HepG2 (cell line): Measurements from ENCODE around the gene ADH1C. TPM values are rescaled to one million over a fixed set of nuclear protein-coding genes. Genes with fewer than 3 reads are reported as not detected.
"Not testable (repeated sequence)": the region's sequence is repeated elsewhere in the genome, so short reads cannot be mapped to it uniquely, and the experiment has no call there.

ENCODE experiments used
- ATAC-seq: fragments of 200-7000 bp; cut with Tn5 transposase; 3 replicates; pipeline ENCODE4 v1.9.1; 2020; ENCODE audit warnings: mild to moderate bottlenecking, moderate library complexity
- BruUV-seq: library from RNA; stranded (reverse); fragments of 400-500 nt; replicated peaks from 2 replicates; lab custom pipeline; 2021; lab: Mats Ljungman, UMichigan
- CTCF ChIA-PET: fragments of 300-600 bp; formaldehyde crosslinking; extraction: SDS; loops from one replicate; lab custom pipeline; 2021; ENCODE audit warnings: low total read pairs, inconsistent platforms, low intra/inter-chr PET ratio; lab: Yijun Ruan, JAX
- POLR2A ChIA-PET: fragments of 350-600 bp; sonication (Branson Sonifier 250); formaldehyde crosslinking; loops from one replicate; lab custom pipeline; 2020; ENCODE audit warnings: antibody characterized with exemption, inconsistent platforms; lab: Yijun Ruan, JAX
- DNase-seq: peaks from one replicate; pipeline ENCODE4 v3.0.0-alpha.2; 2015; ENCODE audit warnings: low spot score
- FAIRE-seq: peaks from 3 replicates; lab custom pipeline; 2011; peaks lifted over from hg19 to GRCh38; lab: Jason Lieb, UNC
- H2AFZ ChIP-seq: one replicate; pipeline ENCODE4 v1.6.1; 2011; ENCODE audit warnings: low read length, inconsistent platforms
- H3K27ac ChIP-seq: fragments of 300-600 bp; 3 replicates; pipeline ENCODE4 v1.8.0; 2011; ENCODE audit warnings: mixed run types, mild to moderate bottlenecking, mixed read lengths, low read length, inconsistent platforms; ENCODE audit not compliant: insufficient read depth; ENCODE audit errors: extremely low read length
- H3K27me3 ChIP-seq, 2 experiments: fragments of 200-600 bp in 1 of 2; 2 replicates in 1 of 2; 3 replicates in 1 of 2; pipeline versions ENCODE4 v1.6.0 to v1.8.0; 2011; ENCODE audit warnings: low read length in 2 of 2, mild to moderate bottlenecking in 2 of 2, moderate library complexity in 2 of 2, inconsistent platforms in 1 of 2; ENCODE audit not compliant: insufficient read depth in 2 of 2, control insufficient read depth in 1 of 2
- H3K36me3 ChIP-seq, 2 experiments: fragments of 200-600 bp in 1 of 2; replicated peaks in 1 of 2; 2 replicates in 1 of 2; 3 replicates in 1 of 2; pipeline versions ENCODE4 v1.5.1 to v1.8.0; 2011; ENCODE audit warnings: low read length in 2 of 2, inconsistent platforms in 1 of 2; ENCODE audit not compliant: insufficient read depth in 2 of 2, control insufficient read depth in 1 of 2
- H3K4me1 ChIP-seq: 2 replicates; pipeline ENCODE4 v1.5.1; 2012; ENCODE audit warnings: low read length, inconsistent platforms; ENCODE audit not compliant: insufficient read depth
- H3K4me2 ChIP-seq: 2 replicates; pipeline ENCODE4 v1.6.0; 2011; ENCODE audit warnings: low read depth, low read length, inconsistent platforms
- H3K4me3 ChIP-seq, 3 experiments: fragments of 200-600 bp in 1 of 3; sonication (generic), shearing (Covaris generic) in 1 of 3; replicated peaks in 1 of 3; 2 replicates each; pipeline ENCODE4 v1.5.1; 2011 to 2016; ENCODE audit warnings: low read length in 3 of 3, inconsistent platforms in 2 of 3, low read depth in 2 of 3, mild to moderate bottlenecking in 2 of 3, control low read depth in 1 of 3, mixed read lengths in 1 of 3; ENCODE audit not compliant: insufficient read depth in 1 of 3
- H3K79me2 ChIP-seq: one replicate; pipeline ENCODE4 v1.6.1; 2011; ENCODE audit warnings: low read length, inconsistent platforms; ENCODE audit not compliant: insufficient read depth
- H3K9ac ChIP-seq: 2 replicates; pipeline ENCODE4 v1.6.0; 2011; ENCODE audit warnings: mild to moderate bottlenecking, low read depth, low read length, inconsistent platforms; ENCODE audit not compliant: insufficient read depth
- H3K9me3 ChIP-seq: 2 replicates; pipeline ENCODE4 v1.5.1; 2012; ENCODE audit warnings: mild to moderate bottlenecking, low read length
- H4K20me1 ChIP-seq: 2 replicates; pipeline ENCODE4 v1.6.0; 2011; ENCODE audit warnings: inconsistent platforms, mild to moderate bottlenecking, low read length, moderate library complexity; ENCODE audit not compliant: insufficient read depth
- CTCF ChIP-seq: sonication (generic); formaldehyde crosslinking; IDR thresholded peaks from 2 replicates; pipeline ENCODE4 v1.5.0; 2020; ENCODE audit warnings: mild to moderate bottlenecking, missing genetic modification reagents, moderate library complexity
- TBX2 ChIP-seq: sonication (generic); formaldehyde crosslinking; IDR thresholded peaks from 2 replicates; pipeline ENCODE4 v1.5.0; 2020; ENCODE audit warnings: missing genetic modification reagents, mild to moderate bottlenecking, borderline replicate concordance
- ZNF761 ChIP-seq: sonication (generic); formaldehyde crosslinking; conservative IDR thresholded peaks from 2 replicates; pipeline ENCODE4 v1.4.0; 2020; ENCODE audit warnings: mild to moderate bottlenecking, missing genetic modification reagents
- ZNF816 ChIP-seq: sonication (generic); formaldehyde crosslinking; IDR thresholded peaks from 2 replicates; pipeline ENCODE4 v1.8.0; 2022; ENCODE audit warnings: missing genetic modification reagents, mild to moderate bottlenecking, borderline replicate concordance
- WGBS: methylation state at CpG from one replicate; pipeline ENCODE4 v1.1.6; 2017; ENCODE audit warnings: low lambda C conversion rate; 5-methylcytosine and 5-hydroxymethylcytosine counted together
- in situ Hi-C: cut with HindIII; loops from 2 replicates; pipeline ENCODE4 v1.10.0; 2017; ENCODE audit warnings: low pct_unique_long_range_greater_than_20kb; ENCODE audit not compliant: extremely low pct_ligation_motif_present
- intact Hi-C: fragments of 100-400 bp; cut with micrococcal nuclease; formaldehyde crosslinking; loops from one replicate; pipeline ENCODE4 v1.10.0; 2022; ENCODE audit not compliant: unreplicated experiment
- polyA plus RNA-seq, 8 experiments: library from polyadenylated mRNA; depleted of rRNA in 3 of 8; stranded (reverse) in 7 of 8; unstranded in 1 of 8; fragments of >200 nt; fragmentation: Illumina TruSeq in 4 of 8; extraction: Trizol in 4 of 8; gene quantifications; 2 replicates each; pipeline versions ENCODE4 v1.2.1 to v1.2.3, GENCODE V29; 2011 to 2016; ENCODE audit warnings: low read depth in 4 of 8, missing spikeins in 1 of 8, mixed read lengths in 1 of 8; ENCODE audit not compliant: insufficient read depth in 1 of 8
- total RNA-seq, 5 experiments: library from RNA; depleted of rRNA; stranded (reverse); fragments of >200 nt; fragmentation: Illumina TruSeq; extraction: Trizol; gene quantifications; 2 replicates each; pipeline ENCODE4 v1.2.3, GENCODE V29; 2016; ENCODE audit warnings: low read depth in 1 of 5

ADH1C gene
- total and polyA plus RNA-seq, 2 of the 13 experiments (the other 11 are each of a cell fraction or from before 2014, with no cell fraction given), result not detected

- TF ChIP-seq TBX2 (peak; percentile 18; the same call in 1 of the 2 replicates), CTCF (CRISPR knock-in tag) (peak; percentile 63)
Measured at GRCh38 chr4:99377341-99377740, 24.8 kb upstream of the ADH1C start (continued).

DNA sequence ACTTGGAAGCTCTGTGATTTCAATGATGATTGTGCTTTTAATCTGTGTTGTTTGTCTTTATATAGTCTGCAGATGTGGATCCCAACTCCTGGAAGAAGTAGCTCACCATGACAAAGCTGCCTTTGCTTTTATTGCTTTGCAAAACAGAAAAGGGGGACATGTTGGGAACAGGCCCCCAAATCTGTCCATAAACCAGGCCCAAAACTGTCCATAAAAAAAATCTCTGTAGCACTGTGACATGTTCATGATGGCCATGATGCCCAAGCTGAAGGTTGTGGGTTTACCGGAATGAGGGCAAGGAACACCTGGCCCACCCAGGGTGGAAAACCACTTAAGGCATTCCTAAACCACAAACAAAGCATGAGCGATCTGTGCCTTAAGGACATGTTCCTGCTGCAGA, 19.9 kb upstream of the ADH1C start:
- H3K4me3 ChIP-seq, H3K4me2 ChIP-seq, H3K36me3 ChIP-seq, ATAC-seq, intact Hi-C loops, H3K27ac ChIP-seq, DNase-seq, FAIRE-seq, H3K79me2 ChIP-seq, H3K9ac ChIP-seq, POLR2A ChIA-PET, H2AFZ ChIP-seq, in situ Hi-C loops, CTCF ChIA-PET, BruUV-seq, H3K4me1 ChIP-seq, H3K27me3 ChIP-seq, H4K20me1 ChIP-seq: not testable (repeated sequence)
- TF ChIP-seq ZNF816 (CRISPR knock-in tag) (peak; percentile 99), ZNF761 (peak; percentile 79; the same call in 1 of the 2 replicates)
- H3K9me3 ChIP-seq, result peaks cover 25% of the 10 kb centered on the region
- 96% methylated on average over 2 of the region's 2 CpGs for WGBS

DNA sequence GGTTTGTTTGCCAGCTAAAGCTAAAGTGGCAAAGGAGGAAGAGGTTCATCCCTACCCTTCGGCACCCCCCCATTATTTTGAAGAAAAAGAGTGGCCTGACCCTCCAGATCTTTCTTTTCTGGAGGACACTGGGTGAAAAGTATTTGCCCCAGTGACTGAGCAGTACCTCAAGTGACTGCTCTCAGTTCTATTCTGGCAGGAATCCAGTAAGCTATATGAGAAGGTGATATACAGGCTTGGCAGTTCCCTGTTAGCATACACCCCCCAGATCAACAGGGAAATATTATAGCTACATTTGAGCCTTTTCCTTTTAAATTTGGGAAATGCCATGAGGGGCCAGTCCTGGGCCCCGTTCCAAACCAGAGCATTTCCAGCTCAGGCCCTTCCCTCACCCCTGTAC, 15.3 kb upstream of the ADH1C start:
- not testable (repeated sequence) for ATAC-seq, FAIRE-seq

More for the DNA sequence above, 15.3 kb upstream of the ADH1C start:
- H4K20me1 ChIP-seq, H3K79me2 ChIP-seq, H3K4me2 ChIP-seq, CTCF ChIA-PET, H3K4me1 ChIP-seq, BruUV-seq, in situ Hi-C loops, H3K27me3 ChIP-seq, H3K4me3 ChIP-seq, H3K9ac ChIP-seq, intact Hi-C loops, DNase-seq, H2AFZ ChIP-seq, H3K36me3 ChIP-seq, H3K27ac ChIP-seq, POLR2A ChIA-PET: not testable (repeated sequence)
- peaks cover 10% of the 10 kb centered on the region for H3K9me3 ChIP-seq
- WGBS, result 7% methylated on average over 2 of the region's 2 CpGs
